AG10803 (cell line): ENCODE measurements around the gene RALA.

Experiments used
- DNase-seq: peaks from one replicate; pipeline ENCODE4 v3.0.0; 2010; ENCODE audit warnings: low read depth
- H3K4me3 ChIP-seq: 2 replicates; pipeline ENCODE4 v1.5.1; 2011; ENCODE audit warnings: mild to moderate bottlenecking, low read length, control low read depth
- CTCF ChIP-seq: conservative IDR thresholded peaks from 2 replicates; pipeline ENCODE4 v1.5.1; 2011; ENCODE audit warnings: mild to moderate bottlenecking, low read length, control low read depth, inconsistent platforms

Gene RALA

GRCh38 chr7:39621261-39621660, 2.1 kb upstream of the RALA start:
- H3K4me3 ChIP-seq = no peak overlapping the region
- DNase-seq = peak; percentile 95
- no peak for TF ChIP-seq CTCF

DNA sequence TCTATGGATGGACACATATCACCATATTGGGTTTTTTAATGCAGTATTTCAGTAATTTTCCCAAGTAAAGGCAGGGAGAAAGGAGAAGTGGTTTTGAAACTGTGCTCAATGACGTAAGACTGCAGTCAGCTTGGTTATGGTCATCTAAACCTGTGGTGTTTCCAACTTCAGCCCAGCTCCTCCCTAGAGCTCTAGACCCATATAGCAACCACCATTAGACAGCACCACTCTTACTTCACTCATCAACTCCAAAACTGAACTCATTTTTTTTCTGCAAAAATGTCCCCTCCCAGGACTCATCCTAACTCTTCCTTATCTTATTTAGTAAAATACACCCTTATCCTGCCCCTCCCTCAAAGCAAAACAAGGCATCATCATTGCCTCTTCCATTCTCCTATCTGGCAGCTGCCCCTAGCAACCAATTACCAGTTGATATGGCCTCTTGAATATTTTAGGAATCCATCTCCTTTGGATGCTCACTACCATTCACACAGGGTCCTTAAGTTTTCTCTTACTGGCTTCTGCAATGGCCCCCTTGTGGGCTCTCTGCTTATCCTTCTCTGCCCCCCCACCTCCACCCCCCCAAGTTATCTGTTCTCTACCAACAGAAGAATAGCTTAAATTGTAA, 1.5 kb upstream of the RALA start:
- DNase-seq = peak; percentile 49
- H3K4me3 ChIP-seq = peak overlapping the region; percentile 80; the same call in 1 of the 2 replicates
- peak; percentile 7; the same call in 1 of the 2 replicates for TF ChIP-seq CTCF

DNA sequence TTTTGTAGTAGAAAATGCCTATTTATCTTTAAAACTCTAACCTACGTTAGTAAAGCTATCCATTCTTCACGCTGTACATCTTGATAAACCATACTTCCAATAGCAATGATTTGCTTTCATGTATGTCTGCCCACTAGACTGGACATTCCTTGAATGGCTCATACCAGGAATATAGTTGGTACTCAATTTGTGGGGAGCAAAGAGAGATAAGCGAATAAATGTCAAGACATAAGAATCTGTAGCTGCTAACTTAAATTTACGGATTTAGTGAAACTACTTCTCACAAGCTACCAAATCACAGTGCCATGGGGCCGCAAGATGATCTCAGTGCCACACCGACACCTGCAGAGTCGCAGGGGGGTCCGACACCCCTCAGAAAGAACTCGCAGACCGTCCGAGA, 763 bp upstream of the RALA start:
- TF ChIP-seq CTCF = no peak
- no peak for DNase-seq
- H3K4me3 ChIP-seq = peak overlapping the region; percentile 80

GRCh38 chr7:39623732-39624441, 515 bp downstream of the RALA start:
- TF ChIP-seq CTCF = no peak
- H3K4me3 ChIP-seq = peak overlapping the region; percentile 80
- no peak for DNase-seq

GRCh38 chr7:39624442-39624807, 1.1 kb downstream of the RALA start:
- H3K4me3 ChIP-seq = peak overlapping the region; percentile 80
- peak; percentile 54 for DNase-seq
- TF ChIP-seq CTCF = no peak

DNA sequence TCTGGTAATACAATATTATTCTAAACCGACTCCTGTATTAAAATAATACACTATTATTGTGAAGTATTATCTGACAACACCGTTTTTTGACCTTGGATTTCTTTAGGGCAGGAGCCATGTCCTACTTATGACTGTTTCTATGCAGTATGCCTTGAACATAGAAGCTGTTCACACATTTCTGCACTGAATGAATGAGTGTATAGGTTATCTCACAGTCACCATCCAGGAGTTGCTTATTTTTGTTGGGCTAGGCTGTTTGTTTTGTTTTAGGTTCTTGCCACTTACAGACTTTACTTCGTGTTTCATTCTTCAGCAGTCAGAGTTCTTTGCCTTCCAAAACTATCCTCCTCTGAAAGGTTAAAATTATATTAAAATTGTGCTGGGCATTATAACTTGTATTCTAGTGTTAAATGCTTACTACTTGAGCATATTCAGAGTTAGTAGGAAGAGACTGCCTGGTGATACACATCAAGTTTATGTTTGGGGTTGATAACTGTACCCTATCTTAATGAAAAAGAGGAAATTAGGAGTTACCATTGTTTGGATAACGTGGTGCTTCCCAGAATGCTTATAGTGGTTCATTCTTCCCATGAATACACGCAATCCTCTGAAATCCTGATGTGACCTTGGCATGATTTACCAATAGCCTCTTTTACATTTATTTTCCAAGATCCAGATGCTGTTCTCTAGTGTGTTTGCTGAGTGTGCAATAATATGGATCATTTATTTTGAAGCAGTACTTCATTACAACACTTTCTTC, 1.7 kb downstream of the RALA start:
- peak overlapping the region; percentile 80 for H3K4me3 ChIP-seq
- TF ChIP-seq CTCF = no peak
- peak; percentile 85 for DNase-seq
